Measurements from ENCODE around the gene EIPR1. TPM values are rescaled to one million over a fixed set of nuclear protein-coding genes. Genes with fewer than 3 reads are reported as not detected.

EIPR1 gene
- total RNA-seq, 1 experiment from 2014 or later, result 69.5 TPM

GRCh38 chr2:3159782-3160545 lies 217.7 kb downstream of the EIPR1 start:
- DNase-seq (ENCODE audit: low spot score), result no peak
- in situ Hi-C loops (cut with HindIII; ENCODE audit: low sequenced_read_pairs), result no loop called here

- in situ Hi-C loops (cut with HindIII; ENCODE audit: low sequenced_read_pairs), result no loop called here
- no peak for DNase-seq (ENCODE audit: low spot score)
Observed at GRCh38 chr2:3154700-3155099, 222.9 kb downstream of the EIPR1 start.

DNA sequence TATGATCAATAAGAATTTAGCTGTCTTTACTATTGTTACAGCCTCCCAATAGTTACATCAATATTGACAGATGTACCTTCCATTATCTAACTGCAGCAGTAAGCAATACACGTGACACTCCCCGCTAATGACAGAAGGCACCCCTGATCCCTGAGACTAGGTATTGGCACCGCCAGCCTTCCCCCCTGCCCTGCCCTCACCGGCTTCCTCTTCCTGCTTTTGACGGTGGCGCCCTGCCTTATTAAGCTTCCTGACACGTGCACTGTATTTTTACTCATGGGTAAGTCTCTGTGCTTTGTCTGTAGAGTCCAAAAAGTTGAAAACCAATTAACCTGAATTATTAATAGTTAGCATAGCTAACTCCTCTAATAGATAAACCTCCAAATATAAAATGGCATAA lies 223.5 kb downstream of the EIPR1 start:
- in situ Hi-C loops (cut with HindIII; ENCODE audit: low sequenced_read_pairs), result no loop called here
- DNase-seq (ENCODE audit: low spot score), result no peak

DNA sequence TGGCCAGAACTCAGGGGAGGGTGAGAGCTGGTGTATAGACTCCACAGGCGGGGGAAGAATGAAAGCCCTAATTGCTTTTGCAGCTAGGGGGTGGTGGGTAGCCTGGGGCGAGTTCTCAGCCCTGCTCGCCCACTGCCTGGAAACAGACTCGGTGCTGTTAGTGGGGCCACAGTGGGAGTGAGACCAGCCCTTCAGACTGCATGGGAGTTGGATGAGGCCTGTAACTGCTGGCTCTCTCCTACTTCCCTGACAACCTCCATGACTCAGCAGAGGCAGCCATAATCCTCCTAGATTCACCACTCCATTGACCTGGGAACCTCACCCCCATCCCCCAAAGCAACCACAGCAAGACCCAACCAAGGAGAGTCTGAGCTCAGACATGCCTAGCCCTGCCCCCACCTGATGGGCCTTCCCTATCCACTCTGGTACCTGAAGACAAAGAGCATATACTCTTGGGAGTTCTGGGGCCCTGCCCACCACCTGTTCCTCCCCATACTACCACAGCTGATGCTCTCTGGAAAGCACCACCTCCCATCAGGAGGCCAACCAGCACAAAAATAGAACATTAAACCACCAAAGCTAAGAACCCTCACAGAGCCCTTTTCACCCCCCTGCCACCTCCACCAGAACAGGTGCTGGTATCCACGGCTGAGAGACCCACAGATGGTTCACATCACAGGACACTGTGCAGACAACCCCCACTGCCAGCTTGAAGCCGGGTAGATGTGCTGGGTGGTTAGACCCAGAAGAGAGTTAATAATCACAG lies 226.3 kb downstream of the EIPR1 start:
- DNase-seq (ENCODE audit: low spot score), result no peak
- in situ Hi-C loops (cut with HindIII; ENCODE audit: low sequenced_read_pairs), result no loop called here

DNA sequence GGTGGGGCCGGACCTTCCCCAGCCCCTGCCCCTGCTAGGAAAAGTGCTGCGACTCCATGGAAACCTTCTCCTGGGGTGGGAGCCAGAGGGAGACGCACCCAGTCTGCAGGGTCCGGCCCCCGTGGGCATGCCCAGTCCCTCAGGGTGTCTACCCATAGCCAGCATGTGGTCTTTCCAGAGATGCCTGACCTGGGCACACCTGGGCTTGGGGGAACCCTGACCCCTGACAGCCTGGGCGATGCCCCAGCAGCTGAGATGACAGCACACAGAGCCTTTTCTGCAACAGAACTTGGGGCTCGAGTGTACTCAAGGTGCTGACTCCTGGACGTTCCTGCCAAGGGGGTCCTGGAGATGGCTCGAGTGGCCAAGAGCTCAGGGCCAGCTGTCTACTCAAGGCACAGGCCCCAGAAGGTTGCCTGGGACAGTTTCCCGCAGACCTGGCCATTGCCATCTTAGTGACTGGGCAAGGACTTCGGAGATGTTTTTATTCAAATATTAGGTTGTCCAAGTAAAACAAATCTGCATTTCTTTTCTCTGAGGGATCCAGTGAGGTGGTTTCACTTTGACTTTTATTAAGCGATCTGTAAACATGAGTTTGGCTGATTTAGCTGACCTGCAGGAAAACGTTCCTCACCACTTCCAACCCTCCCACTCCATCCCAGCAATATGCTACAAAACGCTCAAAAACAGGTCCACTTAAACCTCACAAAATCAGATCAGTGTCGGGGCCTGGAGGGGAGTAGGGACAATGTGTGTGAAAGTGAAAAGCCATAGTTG lies 228.0 kb downstream of the EIPR1 start:
- in situ Hi-C loops (cut with HindIII; ENCODE audit: low sequenced_read_pairs), result no loop called here
- no peak for DNase-seq (ENCODE audit: low spot score)

DNA sequence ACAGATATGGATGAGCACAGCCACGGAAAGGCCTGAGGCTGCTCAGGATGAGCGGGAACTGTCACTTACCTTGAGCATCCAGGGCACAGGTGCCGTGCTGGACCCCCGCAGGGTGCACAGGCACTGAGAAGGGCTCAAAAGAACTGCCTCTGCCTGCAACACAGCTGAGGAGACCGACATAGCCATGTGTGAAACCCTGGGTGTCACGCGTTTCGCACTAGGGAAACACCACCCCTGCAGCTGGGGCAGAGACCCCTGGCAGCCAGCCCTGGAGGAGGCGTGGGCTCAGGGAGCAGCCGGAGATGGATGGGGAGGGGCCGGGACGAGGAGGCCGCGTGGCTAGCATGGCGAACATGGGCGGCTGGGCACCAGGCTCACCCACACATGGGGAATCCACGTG lies 228.9 kb downstream of the EIPR1 start:
- in situ Hi-C loops (cut with HindIII; ENCODE audit: low sequenced_read_pairs), result no loop called here
- no peak for DNase-seq (ENCODE audit: low spot score)

DNA sequence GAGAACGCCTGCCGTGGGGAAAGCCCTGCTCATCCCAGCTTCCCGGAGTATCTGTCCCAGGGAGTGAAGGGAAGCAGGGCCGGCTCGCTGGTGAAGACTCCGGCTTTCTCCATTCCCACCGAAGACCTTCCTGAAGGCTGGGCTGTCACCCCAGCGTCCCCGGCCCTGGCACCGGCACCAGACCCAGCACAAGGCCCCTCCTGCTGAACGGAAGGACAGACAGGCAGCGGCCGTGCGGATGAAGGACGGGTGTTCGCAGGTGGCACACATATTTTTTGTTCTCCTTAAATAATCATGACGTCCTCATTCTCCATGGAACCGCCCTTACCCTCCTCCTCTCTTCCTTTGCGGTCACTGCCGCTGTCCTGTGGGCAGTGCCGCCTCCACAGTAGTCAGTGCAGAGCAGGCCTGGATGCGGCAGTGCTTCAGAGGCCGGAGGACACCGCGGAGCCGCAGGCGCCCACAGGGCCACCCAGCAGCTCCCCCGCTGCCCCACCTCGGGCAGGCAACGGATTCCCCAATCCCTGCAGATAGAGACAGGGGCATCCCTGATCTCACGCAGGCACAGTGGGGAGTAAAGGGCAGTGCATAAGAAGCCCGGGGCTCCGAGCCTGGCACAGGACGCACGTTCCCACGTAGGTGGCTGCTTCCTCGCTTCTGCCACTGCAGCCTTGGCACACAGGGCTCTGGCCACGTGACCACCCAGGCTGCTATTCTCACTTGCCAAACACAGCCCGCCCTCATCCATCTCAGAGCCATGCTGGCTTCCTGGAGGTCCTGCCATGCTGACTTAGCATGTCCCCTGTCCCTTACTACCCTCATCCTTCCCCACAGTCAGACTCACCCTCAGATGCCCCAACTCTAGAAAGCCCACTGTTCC lies 229.7 kb downstream of the EIPR1 start:
- in situ Hi-C loops (cut with HindIII; ENCODE audit: low sequenced_read_pairs), result no loop called here
- peak; percentile 63 for DNase-seq (ENCODE audit: low spot score)

GRCh38 chr2:3146772-3147650 lies 230.6 kb downstream of the EIPR1 start:
- in situ Hi-C loops (cut with HindIII; ENCODE audit: low sequenced_read_pairs), result no loop called here

DNA sequence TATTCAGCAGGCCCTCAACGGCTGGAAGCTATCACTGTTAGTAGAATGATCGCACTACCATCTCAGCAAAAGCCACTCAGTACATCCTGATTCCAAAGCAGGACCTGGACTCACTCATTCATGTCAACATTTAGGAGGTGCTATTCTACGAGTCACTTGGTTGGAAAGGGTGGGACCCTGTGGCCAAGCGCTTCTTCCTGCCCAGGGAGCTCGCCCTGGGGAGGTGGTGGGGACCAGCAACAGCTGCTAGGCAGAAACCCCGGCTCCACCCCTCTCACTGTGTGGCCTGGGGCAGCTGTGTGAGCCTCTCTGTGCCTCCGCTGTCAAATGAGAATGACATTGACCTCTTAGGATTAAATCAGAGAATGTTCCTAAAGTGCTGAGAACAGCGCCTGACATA lies 231.4 kb downstream of the EIPR1 start:
- no peak for DNase-seq (ENCODE audit: low spot score)
- in situ Hi-C loops (cut with HindIII; ENCODE audit: low sequenced_read_pairs), result no loop called here

More at GRCh38 chr2:3146772-3147650, 230.6 kb downstream of the EIPR1 start:
- peak; percentile 1 for DNase-seq (ENCODE audit: low spot score)

DNA sequence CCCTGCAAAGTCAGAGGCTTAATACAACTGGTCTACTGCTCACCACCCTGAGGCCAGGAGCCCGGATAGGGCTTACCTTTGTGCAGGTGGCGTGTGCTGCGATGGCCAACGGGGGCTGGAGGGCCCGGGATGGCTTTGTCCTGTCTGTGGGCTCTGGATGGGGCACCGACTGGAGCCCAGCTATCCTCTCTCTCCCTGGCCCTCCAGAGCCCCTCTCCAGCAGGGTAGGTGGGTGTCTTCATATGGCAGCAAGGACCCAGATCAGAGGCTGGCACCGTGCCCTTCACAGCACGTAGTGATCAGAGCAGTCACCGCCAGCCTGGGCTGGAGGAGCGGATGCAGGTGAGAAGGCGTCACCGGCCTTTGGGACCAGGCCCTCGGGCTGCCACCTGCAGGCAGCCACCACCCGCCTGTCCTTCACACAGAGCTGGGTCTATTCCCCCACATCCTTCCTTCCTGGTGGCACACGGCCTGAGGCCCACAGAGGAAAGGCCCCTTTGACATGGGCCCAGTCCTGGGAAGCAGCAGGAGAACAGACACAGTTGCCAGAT lies 232.1 kb downstream of the EIPR1 start:
- no peak for DNase-seq (ENCODE audit: low spot score)
- in situ Hi-C loops (cut with HindIII; ENCODE audit: low sequenced_read_pairs), result no loop called here

- in situ Hi-C loops (cut with HindIII; ENCODE audit: low sequenced_read_pairs), result no loop called here
- no peak for DNase-seq (ENCODE audit: low spot score)
Observed at GRCh38 chr2:3144856-3145255, 232.8 kb downstream of the EIPR1 start.

DNA sequence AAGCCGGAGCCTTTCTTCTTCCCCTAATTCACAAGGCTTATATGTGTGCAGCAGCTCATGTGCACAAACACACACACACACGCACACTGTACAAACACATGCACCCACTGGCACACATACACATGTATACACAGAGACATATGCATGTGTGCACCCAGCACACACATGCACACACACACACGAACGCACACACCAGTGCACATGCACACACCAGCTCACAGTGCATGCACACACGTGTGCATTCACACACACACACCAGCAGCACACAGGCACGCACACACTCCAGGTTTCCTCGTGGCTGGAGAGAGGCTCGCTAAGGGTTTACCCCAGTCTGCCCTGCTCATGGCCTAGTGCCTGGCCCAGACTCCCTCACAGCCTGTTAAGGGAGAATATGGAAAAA lies 234.0 kb downstream of the EIPR1 start:
- DNase-seq (ENCODE audit: low spot score), result peak; percentile 1

GRCh38 chr2:3142961-3143571 lies 234.6 kb downstream of the EIPR1 start:
- in situ Hi-C loops (cut with HindIII; ENCODE audit: low sequenced_read_pairs), result no loop called here
- peak; percentile 39 for DNase-seq (ENCODE audit: low spot score)

More for the DNA sequence above, 234.0 kb downstream of the EIPR1 start:
- in situ Hi-C loops (cut with HindIII; ENCODE audit: low sequenced_read_pairs), result no loop called here

DNA sequence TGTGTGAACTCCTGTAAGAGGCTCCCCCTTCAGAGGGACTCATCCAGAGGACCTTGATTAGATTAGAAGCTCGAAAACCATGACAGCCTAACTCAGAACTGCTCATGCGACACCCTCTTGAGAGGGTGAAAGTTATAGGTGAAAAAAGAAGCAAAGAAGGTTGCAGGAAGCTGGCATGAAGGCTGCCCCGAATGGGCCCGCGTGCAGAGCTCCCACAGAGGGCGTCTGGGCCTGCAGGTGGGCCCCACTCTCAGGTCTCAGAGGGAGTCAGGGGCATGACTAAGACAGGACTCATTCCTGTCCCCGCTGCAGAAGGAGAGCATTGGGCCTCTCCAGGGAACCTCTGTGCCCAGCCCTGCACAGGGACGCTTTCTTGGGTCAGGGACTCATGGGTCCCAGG lies 235.4 kb downstream of the EIPR1 start:
- in situ Hi-C loops (cut with HindIII; ENCODE audit: low sequenced_read_pairs), result no loop called here
- no peak for DNase-seq (ENCODE audit: low spot score)

- DNase-seq (ENCODE audit: low spot score), result no peak
- in situ Hi-C loops (cut with HindIII; ENCODE audit: low sequenced_read_pairs), result no loop called here
Observed at GRCh38 chr2:3141696-3142095, 235.9 kb downstream of the EIPR1 start.

GRCh38 chr2:3139906-3140305 lies 237.7 kb downstream of the EIPR1 start:
- in situ Hi-C loops (cut with HindIII; ENCODE audit: low sequenced_read_pairs), result no loop called here
- no peak for DNase-seq (ENCODE audit: low spot score)
